ENCODE data around the gene TESPA1.

Gene TESPA1

GRCh38 chr12:55025508-55025907, 40.9 kb upstream of the TESPA1 start:
- Histone ChIP-seq H3K4me3 (ENCODE audit: low read depth, low read length) (no peak overlapping the region), H3K4me1 (ENCODE audit: control insufficient read depth, insufficient read depth, low read length) (no peaks in the 10 kb centered on the region), H3K36me3 (ENCODE audit: control insufficient read depth in 2 of 2, insufficient read depth in 1 of 2, low read length in 2 of 2) (no peaks in the 10 kb centered on the region), H3K9me3 (ENCODE audit: control insufficient read depth, insufficient read depth, low read depth, low read length) (no peaks in the 10 kb centered on the region), H3K27ac (ENCODE audit: extremely low read depth, low read depth, low read length) (no peak overlapping the region)
- ChIA-PET CTCF (interaction anchor here (0.7 kb wide), 1 partner anchor 43 kb away, joined by 3 read pairs; no protein-coding TSS in a partner anchor), POLR2A (no interaction called here)
- TF ChIP-seq ZNF530 (tag by site-specific recombination; IDR thresholded peaks at IDR 0.05; ENCODE audit: low read depth) (no peak), REPIN1 (tag by site-specific recombination; IDR thresholded peaks at IDR 0.05; ENCODE audit: low read depth) (no peak), PATZ1 (tag by site-specific recombination; IDR thresholded peaks at IDR 0.05) (no peak), ZNF518A (tag by site-specific recombination; conservative IDR thresholded peaks at IDR 0.05; ENCODE audit: low read depth) (no peak), ZNF488 (tag by site-specific recombination; IDR thresholded peaks at IDR 0.05) (no peak), HOXD13 (CRISPR knock-in tag; IDR thresholded peaks at IDR 0.05; ENCODE audit: borderline replicate concordance) (no peak), ZNF280C (tag by site-specific recombination; IDR thresholded peaks at IDR 0.05) (no peak), ZBTB7A (tag by site-specific recombination; IDR thresholded peaks at IDR 0.05; ENCODE audit: low read depth) (no peak), ZNF558 (tag by site-specific recombination; IDR thresholded peaks at IDR 0.05) (no peak), KLF17 (tag by site-specific recombination; IDR thresholded peaks at IDR 0.05) (no peak), GLIS1 (tag by site-specific recombination; IDR thresholded peaks at IDR 0.05) (no peak), IKZF3 (tag by site-specific recombination; IDR thresholded peaks at IDR 0.05) (no peak), ZNF223 (tag by site-specific recombination; IDR thresholded peaks at IDR 0.05) (no peak), ZNF510 (tag by site-specific recombination; IDR thresholded peaks at IDR 0.05; ENCODE audit: insufficient replicate concordance) (no peak), ZNF585B (tag by site-specific recombination; IDR thresholded peaks at IDR 0.05) (no peak), ZNF341 (tag by site-specific recombination; IDR thresholded peaks at IDR 0.05; ENCODE audit: low read depth) (no peak), ZNF701 (tag by site-specific recombination; IDR thresholded peaks at IDR 0.05) (no peak), ZNF629 (tag by site-specific recombination; IDR thresholded peaks at IDR 0.05) (no peak)
